Measurements from ENCODE around the gene ACSS3.
"Not testable (repeated sequence)": the region's sequence is repeated elsewhere in the genome, so short reads cannot be mapped to it uniquely, and the experiment has no call there.

ACSS3 gene

DNA sequence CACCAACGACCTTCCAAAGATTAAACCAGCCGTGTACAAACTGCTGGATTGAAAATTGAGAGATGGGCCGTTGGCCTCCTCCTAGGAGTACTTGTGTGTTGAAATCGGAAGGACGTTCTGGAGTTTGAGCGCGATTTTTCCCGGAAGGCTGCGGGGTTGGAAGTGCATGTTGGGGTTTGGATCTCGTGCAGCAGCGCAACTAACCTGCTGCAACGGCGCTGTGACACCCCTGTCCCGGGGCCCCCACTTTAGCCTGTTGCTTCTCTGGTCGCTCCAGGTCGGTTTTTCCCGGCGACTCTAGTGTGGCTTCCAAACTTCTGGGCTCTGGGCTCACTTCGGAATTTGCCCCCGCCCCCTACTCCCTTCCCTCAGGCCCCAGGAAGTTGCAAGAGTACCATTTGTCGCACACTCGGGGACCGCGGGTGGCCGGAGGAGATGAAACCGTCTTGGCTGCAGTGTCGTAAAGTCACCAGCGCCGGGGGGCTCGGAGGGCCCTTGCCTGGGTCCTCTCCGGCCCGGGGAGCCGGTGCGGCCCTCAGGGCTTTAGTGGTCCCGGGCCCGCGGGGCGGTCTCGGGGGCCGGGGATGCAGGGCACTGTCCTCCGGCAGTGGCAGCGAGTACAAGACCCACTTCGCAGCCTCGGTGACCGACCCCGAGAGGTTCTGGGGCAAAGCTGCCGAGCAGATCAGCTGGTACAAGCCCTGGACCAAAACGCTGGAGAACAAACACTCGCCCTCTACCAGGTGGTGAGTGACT, at the start of gene ACSS3:
ACSS3 (plus strand) TSS at position 394 of the 756 bp plus-strand sequence; CDS start at position 436, 42 bp downstream.
- no peak for DNase-seq (ENCODE audit: low read depth)

GRCh38 chr12:81034926-81035325, 43.0 kb upstream of the ACSS3 start:
- no peak for DNase-seq (ENCODE audit: low read depth)

DNA sequence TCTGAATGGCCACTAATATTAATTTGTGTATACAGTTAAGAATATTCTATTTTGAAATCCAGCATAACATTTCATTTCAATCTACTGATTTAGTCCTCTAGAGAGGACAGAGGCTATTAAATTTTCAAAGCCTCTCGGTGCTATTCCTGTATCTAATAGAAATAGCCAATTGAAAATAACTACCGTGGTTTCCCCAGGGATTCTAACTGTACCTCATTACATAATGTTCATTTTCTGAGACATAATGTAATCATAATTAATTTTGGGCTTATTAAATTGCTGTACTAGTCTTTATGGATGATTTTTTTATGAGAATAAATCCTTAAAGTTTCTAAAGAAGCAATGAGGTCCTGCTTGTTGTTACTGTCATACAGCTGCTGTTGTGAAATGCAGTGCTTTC, 38.6 kb upstream of the ACSS3 start:
- no peak for DNase-seq (ENCODE audit: low read depth)

- no peak for DNase-seq (ENCODE audit: low read depth)
Measured at GRCh38 chr12:81043979-81044740, 33.7 kb upstream of the ACSS3 start.

- DNase-seq (ENCODE audit: low read depth), result not testable (repeated sequence)
Measured at GRCh38 chr12:81064971-81065370, 12.9 kb upstream of the ACSS3 start.

DNA sequence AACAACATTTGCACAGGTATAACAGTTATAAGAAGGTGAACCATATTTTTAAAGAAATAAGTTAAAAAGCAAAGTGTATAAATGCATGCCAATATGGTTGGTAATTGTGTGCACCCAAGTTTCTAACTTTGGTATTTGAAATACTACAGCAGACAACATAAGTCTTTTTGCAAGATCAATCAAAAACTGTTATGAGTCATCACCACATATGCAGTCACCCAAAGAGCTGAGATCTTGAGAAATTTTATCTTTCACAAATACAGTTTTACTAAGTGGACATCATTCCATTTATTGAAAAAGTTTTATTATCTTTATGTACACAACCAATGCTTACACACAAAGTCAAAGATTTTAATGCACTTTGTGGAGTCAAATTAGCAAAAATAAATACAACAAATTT, 7.0 kb upstream of the ACSS3 start:
- DNase-seq (ENCODE audit: low read depth), result no peak

- no peak for DNase-seq (ENCODE audit: low read depth)
Measured at GRCh38 chr12:81075539-81075938, 2.3 kb upstream of the ACSS3 start.

DNA sequence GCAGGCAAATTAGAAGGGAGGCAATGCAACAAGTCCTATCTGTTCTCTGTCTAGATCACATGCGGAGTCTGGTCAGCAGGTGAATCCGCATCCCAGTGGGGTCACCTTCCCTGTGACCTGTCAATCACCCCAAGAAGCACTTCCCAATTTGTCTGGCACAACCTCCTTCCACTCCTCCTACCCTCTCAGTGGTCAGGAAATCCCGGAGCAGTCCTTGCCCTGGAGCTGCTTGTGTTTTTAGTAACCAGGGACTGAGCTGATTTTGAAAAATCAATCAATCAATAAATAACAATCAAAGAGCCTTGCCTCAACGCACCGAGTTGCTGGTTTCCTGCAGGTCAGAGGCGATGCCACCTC, 572 bp upstream of the ACSS3 start:
- DNase-seq (ENCODE audit: low read depth), result no peak

DNA sequence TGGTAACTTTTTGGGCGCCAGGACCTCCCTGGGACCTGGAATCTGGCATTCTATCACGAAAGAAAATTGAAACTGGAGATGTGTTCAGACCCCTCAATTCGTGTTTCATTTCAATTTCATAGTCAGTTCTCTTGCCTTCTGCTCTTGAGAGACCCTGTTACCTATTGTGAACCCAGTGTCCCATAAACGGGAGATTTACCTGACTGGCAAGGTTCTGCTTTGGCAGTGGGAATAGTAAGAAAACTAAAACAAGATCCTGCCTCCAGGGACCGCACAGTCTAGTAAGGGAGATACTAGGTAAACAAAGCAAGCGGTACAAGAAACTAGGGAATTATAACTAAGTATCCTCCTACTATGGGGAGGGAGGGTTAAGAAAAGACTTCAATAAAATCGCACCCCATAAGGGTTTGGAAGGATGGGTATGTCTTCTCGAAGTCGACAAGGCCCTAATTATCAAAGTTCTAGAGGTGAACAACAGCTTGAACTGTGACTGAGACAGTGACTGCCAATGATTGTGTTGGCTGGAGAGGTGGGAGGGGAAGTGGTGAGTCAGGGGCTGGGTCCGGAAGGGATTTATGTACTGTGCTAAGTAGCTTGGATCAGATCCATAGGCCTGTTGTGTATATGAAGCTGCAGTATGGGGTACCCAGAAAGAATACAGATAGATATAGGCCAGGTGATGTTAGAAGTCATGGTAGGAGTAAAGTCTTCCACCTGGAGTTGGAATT, 754 bp downstream of the ACSS3 start:
- no peak for DNase-seq (ENCODE audit: low read depth)

GRCh38 chr12:81079280-81080076, 1.6 kb downstream of the ACSS3 start:
- no peak for DNase-seq (ENCODE audit: low read depth)

DNA sequence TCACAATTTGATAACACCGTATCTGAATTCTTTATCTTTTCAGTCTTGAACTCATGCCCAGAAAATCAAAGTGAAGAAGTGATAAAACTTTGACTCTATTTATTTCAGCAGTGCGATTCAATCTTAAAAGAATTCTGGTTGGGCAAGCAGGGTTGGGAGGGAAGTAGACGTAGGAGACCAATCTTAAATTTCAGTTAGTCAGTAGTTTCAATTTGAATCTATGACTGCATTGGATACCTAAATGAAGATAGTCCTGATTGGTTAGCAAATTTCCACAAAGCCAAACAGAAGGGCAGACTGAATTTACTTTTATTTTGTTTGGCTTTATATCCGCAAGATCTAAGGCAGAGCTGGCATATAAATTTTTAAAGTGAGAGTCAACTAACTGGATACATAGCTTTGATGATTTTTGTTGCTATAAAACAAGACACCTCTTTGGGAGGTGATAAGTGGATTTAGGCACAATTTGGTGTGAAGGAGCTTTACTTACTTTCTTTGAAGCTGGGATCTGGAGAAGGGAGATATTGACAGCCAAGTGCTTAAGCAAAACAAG, 2.6 kb downstream of the ACSS3 start:
- no peak for DNase-seq (ENCODE audit: low read depth)

DNA sequence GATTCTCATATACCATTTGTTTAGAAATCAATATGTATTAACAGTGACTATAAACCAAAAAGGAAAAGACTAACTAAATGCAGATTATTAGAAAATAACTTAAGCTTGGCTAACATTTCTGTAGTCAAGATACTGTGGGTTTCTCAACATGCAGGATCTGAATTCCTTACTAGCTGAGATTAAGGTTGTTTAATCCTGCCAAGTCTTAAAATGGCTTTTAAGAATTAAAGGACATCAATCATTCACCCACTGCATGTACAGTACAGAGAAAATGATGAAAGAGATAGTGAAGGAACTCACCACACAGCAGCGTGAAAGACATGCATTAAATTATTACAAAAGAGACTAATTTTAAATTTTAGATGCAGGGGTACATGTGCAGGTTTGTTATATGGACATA, 3.8 kb downstream of the ACSS3 start:
- no peak for DNase-seq (ENCODE audit: low read depth)

DNA sequence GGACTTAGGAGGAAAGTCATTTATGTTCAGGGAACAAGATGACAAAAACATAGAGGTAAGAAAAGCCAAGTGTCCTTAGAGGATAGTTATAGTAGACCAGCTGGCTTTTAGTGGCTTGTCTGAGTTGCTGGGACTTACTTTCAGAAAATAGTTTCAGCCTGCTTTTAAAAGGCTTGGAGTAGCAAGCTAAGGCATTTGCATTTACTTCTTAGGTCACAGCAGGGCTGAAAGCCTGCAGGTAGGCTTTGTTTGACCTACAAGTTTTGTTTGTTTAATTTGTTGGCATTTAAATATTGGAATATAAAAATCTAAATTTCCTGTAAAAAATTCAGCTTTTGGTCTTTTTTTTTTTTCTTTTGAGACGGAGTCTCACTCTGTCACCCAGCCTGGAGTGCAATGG, 5.1 kb downstream of the ACSS3 start:
- no peak for DNase-seq (ENCODE audit: low read depth)

DNA sequence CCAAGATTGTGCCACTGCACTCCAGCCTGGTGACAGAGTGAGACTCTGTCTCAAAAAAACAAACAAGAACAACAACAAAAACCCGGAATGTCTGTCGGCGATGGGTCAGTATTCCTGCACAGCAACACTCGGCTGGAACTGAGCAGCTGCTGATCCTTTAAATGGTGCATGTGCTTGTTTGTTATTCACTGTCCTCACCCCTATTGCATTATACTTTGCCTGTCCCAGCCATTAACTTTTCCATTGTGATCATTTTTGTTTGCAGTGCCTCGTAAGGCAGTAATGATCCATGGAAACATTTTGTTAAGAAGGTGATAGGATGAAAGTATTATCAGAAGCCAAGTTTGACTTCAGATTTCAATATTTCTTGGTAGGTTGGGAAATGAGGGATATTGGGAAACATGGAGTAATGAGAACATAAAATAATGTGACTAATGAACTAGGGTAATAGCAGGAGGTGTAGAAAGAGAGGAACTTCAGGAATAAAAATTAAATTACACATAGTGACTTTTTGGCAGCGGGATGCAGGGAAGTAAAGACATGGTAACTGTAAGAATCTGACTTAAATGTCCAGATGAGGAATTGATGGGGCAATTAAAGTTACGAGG, 6.1 kb downstream of the ACSS3 start:
- no peak for DNase-seq (ENCODE audit: low read depth)

- no peak for DNase-seq (ENCODE audit: low read depth)
Measured at GRCh38 chr12:81084811-81085350, 7.0 kb downstream of the ACSS3 start.

DNA sequence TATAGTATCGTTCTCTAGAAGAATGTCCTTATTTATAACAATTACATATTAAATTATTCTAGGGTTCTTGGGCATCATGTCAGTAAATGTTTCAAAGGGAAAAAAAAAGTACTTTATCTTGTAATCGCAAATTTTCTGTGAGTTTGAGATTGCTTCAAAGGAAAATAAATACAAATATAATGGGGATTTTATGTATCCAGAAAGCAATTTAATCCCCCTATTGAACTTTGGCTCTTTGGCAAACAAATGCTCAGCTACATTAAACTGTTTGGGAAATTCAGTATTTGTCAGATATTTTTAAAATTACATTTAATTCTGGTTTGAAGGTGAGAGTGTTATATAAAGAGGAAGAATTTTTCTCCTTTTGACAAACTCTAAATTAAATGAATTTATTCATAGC, 8.0 kb downstream of the ACSS3 start:
- no peak for DNase-seq (ENCODE audit: low read depth)

GRCh38 chr12:81086342-81086741, 8.5 kb downstream of the ACSS3 start:
- DNase-seq (ENCODE audit: low read depth), result no peak

- DNase-seq (ENCODE audit: low read depth), result no peak
Measured at GRCh38 chr12:81088221-81088620, 10.3 kb downstream of the ACSS3 start.

- no peak for DNase-seq (ENCODE audit: low read depth)
Measured at GRCh38 chr12:81089412-81089811, 11.5 kb downstream of the ACSS3 start.

DNA sequence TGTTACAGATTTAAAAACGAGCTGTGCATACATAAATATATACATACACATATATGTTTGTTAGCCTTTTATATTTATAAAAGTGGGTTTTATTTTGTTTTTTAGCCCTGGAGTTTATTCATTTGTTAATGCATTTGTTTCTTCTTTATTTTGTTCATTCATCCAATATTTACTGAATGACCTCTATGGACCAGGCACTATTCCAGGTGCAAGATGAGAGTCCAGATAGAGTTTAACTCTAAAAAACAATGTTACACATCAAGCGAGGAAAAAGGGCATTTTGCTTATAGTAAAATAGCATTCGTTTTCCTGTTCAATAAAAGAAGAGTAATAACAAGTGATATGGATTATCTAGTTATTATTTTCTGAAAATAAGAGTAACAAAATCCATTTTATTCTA, 14.2 kb downstream of the ACSS3 start:
- no peak for DNase-seq (ENCODE audit: low read depth)

GRCh38 chr12:81094718-81095360, 17.0 kb downstream of the ACSS3 start:
- no peak for DNase-seq (ENCODE audit: low read depth)

Measured in T-helper 22 cell (primary cell).